ENCODE results near the gene HOXD11.

DNA sequence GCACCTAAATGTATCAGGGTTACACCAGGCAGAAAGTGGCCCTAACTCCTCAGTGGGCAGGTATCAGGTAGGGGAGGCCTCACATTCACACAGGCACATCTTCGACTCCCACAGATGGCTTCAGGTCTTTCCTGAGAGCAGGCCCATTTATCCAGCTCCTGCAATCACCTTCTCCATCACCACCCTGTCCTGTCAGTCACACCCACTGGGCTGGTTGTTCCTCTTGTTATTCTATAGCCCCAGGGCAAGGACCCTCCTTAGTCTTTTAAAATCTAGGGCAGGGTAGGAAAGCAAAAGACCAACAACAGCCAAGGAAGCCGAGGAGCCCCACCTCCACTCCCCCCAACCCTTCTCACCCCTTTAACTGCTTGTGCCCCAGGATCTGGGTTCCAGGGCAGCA is 35.2 kb downstream of the HOXD11 start:
- TF ChIP-seq, protein P1, sequence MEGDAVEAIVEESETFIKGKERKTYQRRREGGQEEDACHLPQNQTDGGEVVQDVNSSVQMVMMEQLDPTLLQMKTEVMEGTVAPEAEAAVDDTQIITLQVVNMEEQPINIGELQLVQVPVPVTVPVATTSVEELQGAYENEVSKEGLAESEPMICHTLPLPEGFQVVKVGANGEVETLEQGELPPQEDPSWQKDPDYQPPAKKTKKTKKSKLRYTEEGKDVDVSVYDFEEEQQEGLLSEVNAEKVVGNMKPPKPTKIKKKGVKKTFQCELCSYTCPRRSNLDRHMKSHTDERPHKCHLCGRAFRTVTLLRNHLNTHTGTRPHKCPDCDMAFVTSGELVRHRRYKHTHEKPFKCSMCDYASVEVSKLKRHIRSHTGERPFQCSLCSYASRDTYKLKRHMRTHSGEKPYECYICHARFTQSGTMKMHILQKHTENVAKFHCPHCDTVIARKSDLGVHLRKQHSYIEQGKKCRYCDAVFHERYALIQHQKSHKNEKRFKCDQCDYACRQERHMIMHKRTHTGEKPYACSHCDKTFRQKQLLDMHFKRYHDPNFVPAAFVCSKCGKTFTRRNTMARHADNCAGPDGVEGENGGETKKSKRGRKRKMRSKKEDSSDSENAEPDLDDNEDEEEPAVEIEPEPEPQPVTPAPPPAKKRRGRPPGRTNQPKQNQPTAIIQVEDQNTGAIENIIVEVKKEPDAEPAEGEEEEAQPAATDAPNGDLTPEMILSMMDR (conservative IDR thresholded peaks at IDR 0.05; ENCODE audit: low read depth in 2 of 2): no peak
- TF ChIP-seq, protein P2, sequence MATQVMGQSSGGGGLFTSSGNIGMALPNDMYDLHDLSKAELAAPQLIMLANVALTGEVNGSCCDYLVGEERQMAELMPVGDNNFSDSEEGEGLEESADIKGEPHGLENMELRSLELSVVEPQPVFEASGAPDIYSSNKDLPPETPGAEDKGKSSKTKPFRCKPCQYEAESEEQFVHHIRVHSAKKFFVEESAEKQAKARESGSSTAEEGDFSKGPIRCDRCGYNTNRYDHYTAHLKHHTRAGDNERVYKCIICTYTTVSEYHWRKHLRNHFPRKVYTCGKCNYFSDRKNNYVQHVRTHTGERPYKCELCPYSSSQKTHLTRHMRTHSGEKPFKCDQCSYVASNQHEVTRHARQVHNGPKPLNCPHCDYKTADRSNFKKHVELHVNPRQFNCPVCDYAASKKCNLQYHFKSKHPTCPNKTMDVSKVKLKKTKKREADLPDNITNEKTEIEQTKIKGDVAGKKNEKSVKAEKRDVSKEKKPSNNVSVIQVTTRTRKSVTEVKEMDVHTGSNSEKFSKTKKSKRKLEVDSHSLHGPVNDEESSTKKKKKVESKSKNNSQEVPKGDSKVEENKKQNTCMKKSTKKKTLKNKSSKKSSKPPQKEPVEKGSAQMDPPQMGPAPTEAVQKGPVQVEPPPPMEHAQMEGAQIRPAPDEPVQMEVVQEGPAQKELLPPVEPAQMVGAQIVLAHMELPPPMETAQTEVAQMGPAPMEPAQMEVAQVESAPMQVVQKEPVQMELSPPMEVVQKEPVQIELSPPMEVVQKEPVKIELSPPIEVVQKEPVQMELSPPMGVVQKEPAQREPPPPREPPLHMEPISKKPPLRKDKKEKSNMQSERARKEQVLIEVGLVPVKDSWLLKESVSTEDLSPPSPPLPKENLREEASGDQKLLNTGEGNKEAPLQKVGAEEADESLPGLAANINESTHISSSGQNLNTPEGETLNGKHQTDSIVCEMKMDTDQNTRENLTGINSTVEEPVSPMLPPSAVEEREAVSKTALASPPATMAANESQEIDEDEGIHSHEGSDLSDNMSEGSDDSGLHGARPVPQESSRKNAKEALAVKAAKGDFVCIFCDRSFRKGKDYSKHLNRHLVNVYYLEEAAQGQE (IDR thresholded peaks at IDR 0.05; ENCODE audit: unreplicated experiment): no peak
- no peak for TF ChIP-seq STAT1 (IDR thresholded peaks at IDR 0.05; ENCODE audit: unreplicated experiment)
- no peak for TF ChIP-seq EZH2 (IDR thresholded peaks at IDR 0.05; ENCODE audit: low read depth, unreplicated experiment)
- TF ChIP-seq ZNF331 (CRISPR knock-in tag; IDR thresholded peaks at IDR 0.05; ENCODE audit: low read depth): no peak
- no peak for TF ChIP-seq EZH2phosphoT487 (IDR thresholded peaks at IDR 0.05; ENCODE audit: unreplicated experiment)
- no peak for TF ChIP-seq POLR2AphosphoS5 (IDR thresholded peaks at IDR 0.05; ENCODE audit: low read depth)
- TF ChIP-seq CREB1 (CRISPR knock-in tag; IDR thresholded peaks at IDR 0.05; ENCODE audit: low read depth): no peak
- TF ChIP-seq, protein P3, sequence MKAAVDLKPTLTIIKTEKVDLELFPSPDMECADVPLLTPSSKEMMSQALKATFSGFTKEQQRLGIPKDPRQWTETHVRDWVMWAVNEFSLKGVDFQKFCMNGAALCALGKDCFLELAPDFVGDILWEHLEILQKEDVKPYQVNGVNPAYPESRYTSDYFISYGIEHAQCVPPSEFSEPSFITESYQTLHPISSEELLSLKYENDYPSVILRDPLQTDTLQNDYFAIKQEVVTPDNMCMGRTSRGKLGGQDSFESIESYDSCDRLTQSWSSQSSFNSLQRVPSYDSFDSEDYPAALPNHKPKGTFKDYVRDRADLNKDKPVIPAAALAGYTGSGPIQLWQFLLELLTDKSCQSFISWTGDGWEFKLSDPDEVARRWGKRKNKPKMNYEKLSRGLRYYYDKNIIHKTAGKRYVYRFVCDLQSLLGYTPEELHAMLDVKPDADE (IDR thresholded peaks at IDR 0.05): no peak
- no peak for TF ChIP-seq JUNB (IDR thresholded peaks at IDR 0.05; ENCODE audit: unreplicated experiment)
- TF ChIP-seq ZNF114 (CRISPR knock-in tag; IDR thresholded peaks at IDR 0.05): no peak
- TF ChIP-seq, protein P4, sequence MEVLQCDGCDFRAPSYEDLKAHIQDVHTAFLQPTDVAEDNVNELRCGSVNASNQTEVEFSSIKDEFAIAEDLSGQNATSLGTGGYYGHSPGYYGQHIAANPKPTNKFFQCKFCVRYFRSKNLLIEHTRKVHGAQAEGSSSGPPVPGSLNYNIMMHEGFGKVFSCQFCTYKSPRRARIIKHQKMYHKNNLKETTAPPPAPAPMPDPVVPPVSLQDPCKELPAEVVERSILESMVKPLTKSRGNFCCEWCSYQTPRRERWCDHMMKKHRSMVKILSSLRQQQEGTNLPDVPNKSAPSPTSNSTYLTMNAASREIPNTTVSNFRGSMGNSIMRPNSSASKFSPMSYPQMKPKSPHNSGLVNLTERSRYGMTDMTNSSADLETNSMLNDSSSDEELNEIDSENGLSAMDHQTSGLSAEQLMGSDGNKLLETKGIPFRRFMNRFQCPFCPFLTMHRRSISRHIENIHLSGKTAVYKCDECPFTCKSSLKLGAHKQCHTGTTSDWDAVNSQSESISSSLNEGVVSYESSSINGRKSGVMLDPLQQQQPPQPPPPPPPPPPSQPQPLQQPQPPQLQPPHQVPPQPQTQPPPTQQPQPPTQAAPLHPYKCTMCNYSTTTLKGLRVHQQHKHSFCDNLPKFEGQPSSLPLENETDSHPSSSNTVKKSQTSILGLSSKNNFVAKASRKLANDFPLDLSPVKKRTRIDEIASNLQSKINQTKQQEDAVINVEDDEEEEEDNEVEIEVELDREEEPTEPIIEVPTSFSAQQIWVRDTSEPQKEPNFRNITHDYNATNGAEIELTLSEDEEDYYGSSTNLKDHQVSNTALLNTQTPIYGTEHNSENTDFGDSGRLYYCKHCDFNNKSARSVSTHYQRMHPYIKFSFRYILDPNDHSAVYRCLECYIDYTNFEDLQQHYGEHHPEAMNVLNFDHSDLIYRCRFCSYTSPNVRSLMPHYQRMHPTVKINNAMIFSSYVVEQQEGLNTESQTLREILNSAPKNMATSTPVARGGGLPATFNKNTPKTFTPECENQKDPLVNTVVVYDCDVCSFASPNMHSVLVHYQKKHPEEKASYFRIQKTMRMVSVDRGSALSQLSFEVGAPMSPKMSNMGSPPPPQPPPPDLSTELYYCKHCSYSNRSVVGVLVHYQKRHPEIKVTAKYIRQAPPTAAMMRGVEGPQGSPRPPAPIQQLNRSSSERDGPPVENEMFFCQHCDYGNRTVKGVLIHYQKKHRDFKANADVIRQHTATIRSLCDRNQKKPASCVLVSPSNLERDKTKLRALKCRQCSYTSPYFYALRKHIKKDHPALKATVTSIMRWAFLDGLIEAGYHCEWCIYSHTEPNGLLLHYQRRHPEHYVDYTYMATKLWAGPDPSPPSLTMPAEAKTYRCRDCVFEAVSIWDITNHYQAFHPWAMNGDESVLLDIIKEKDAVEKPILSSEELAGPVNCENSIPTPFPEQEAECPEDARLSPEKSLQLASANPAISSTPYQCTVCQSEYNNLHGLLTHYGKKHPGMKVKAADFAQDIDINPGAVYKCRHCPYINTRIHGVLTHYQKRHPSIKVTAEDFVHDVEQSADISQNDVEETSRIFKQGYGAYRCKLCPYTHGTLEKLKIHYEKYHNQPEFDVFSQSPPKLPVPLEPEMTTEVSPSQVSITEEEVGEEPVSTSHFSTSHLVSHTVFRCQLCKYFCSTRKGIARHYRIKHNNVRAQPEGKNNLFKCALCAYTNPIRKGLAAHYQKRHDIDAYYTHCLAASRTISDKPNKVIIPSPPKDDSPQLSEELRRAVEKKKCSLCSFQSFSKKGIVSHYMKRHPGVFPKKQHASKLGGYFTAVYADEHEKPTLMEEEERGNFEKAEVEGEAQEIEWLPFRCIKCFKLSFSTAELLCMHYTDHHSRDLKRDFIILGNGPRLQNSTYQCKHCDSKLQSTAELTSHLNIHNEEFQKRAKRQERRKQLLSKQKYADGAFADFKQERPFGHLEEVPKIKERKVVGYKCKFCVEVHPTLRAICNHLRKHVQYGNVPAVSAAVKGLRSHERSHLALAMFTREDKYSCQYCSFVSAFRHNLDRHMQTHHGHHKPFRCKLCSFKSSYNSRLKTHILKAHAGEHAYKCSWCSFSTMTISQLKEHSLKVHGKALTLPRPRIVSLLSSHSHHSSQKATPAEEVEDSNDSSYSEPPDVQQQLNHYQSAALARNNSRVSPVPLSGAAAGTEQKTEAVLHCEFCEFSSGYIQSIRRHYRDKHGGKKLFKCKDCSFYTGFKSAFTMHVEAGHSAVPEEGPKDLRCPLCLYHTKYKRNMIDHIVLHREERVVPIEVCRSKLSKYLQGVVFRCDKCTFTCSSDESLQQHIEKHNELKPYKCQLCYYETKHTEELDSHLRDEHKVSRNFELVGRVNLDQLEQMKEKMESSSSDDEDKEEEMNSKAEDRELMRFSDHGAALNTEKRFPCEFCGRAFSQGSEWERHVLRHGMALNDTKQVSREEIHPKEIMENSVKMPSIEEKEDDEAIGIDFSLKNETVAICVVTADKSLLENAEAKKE (CRISPR knock-in tag; IDR thresholded peaks at IDR 0.05): no peak
